ENCODE data around the gene PPP1R14D.

PPP1R14D gene

GRCh38 chr15:40815042-40815698 is 13.3 kb downstream of the PPP1R14D start:
- no peak overlapping the region for H3K27ac ChIP-seq (ENCODE audit: low read depth, low read length)
- peaks cover 33% of the 10 kb centered on the region for H3K36me3 ChIP-seq (ENCODE audit: control insufficient read depth, insufficient read depth, low read length)
- H3K9me3 ChIP-seq (ENCODE audit: control insufficient read depth, insufficient read depth, low read length), result no peaks in the 10 kb centered on the region
- H3K4me1 ChIP-seq (ENCODE audit: control insufficient read depth, insufficient read depth, low read length), result no peaks in the 10 kb centered on the region
- no peak overlapping the region for H3K4me3 ChIP-seq (ENCODE audit: low read depth, low read length)
- H3K27me3 ChIP-seq (ENCODE audit: control insufficient read depth, insufficient read depth, low read length), result no peaks in the 10 kb centered on the region
- H3K9ac ChIP-seq (ENCODE audit: low read depth, low read length), result no peak overlapping the region

- no peak overlapping the region for H3K9ac ChIP-seq (ENCODE audit: low read depth, low read length)
- H3K27me3 ChIP-seq (ENCODE audit: control insufficient read depth, insufficient read depth, low read length), result no peaks in the 10 kb centered on the region
Observed at GRCh38 chr15:40812721-40813425, 15.6 kb downstream of the PPP1R14D start.

GRCh38 chr15:40808861-40809450 is 19.6 kb downstream of the PPP1R14D start:
- Histone ChIP-seq H3K4me3 (ENCODE audit: low read depth, low read length) (no peak overlapping the region), H3K36me3 (ENCODE audit: control insufficient read depth, insufficient read depth, low read length) (peaks cover 25% of the 10 kb centered on the region), H3K9ac (ENCODE audit: low read depth, low read length) (no peak overlapping the region), H3K4me1 (ENCODE audit: control insufficient read depth, insufficient read depth, low read length) (peaks cover 4% of the 10 kb centered on the region), H3K27ac (ENCODE audit: low read depth, low read length) (no peak overlapping the region), H3K27me3 (ENCODE audit: control insufficient read depth, insufficient read depth, low read length) (no peaks in the 10 kb centered on the region), H3K9me3 (ENCODE audit: control insufficient read depth, insufficient read depth, low read length) (no peaks in the 10 kb centered on the region)

More at GRCh38 chr15:40812721-40813425, 15.6 kb downstream of the PPP1R14D start:
- Histone ChIP-seq H3K4me1 (ENCODE audit: control insufficient read depth, insufficient read depth, low read length) (no peaks in the 10 kb centered on the region), H3K27ac (ENCODE audit: low read depth, low read length) (no peak overlapping the region), H3K9me3 (ENCODE audit: control insufficient read depth, insufficient read depth, low read length) (no peaks in the 10 kb centered on the region), H3K36me3 (ENCODE audit: control insufficient read depth, insufficient read depth, low read length) (peaks cover 34% of the 10 kb centered on the region), H3K4me3 (ENCODE audit: low read depth, low read length) (no peak overlapping the region)

GRCh38 chr15:40807888-40808461 is 20.5 kb downstream of the PPP1R14D start:
- Histone ChIP-seq H3K9ac (ENCODE audit: low read depth, low read length) (no peak overlapping the region; the same call in 1 of the 2 replicates), H3K4me1 (ENCODE audit: control insufficient read depth, insufficient read depth, low read length) (peaks cover 4% of the 10 kb centered on the region), H3K36me3 (ENCODE audit: control insufficient read depth, insufficient read depth, low read length) (peaks cover 16% of the 10 kb centered on the region), H3K27ac (ENCODE audit: low read depth, low read length) (no peak overlapping the region), H3K4me3 (ENCODE audit: low read depth, low read length) (peak overlapping the region; percentile 84), H3K27me3 (ENCODE audit: control insufficient read depth, insufficient read depth, low read length) (no peaks in the 10 kb centered on the region), H3K9me3 (ENCODE audit: control insufficient read depth, insufficient read depth, low read length) (no peaks in the 10 kb centered on the region)

GRCh38 chr15:40807028-40807887 is 21.2 kb downstream of the PPP1R14D start, which contains the start of the genes DNAJC17 and ZFYVE19:
TSS of gene DNAJC17 (minus strand) at chr15:40807473. CDS start at chr15:40807446, 27 bp downstream.
TSS of gene ZFYVE19 (plus strand) at chr15:40807089. CDS start at chr15:40807590, 501 bp downstream.
- H3K4me1 ChIP-seq (ENCODE audit: control insufficient read depth, insufficient read depth, low read length), result peaks cover 4% of the 10 kb centered on the region
- H3K27ac ChIP-seq (ENCODE audit: low read depth, low read length), result peak within 1 kb of the TSS; percentile 61
- peak within 1 kb of the TSS; percentile 84 for H3K4me3 ChIP-seq (ENCODE audit: low read depth, low read length)
- H3K36me3 ChIP-seq (ENCODE audit: control insufficient read depth, insufficient read depth, low read length), result peaks cover 16% of the 10 kb centered on the region
- no peaks in the 10 kb centered on the region for H3K27me3 ChIP-seq (ENCODE audit: control insufficient read depth, insufficient read depth, low read length)
- no peaks in the 10 kb centered on the region for H3K9me3 ChIP-seq (ENCODE audit: control insufficient read depth, insufficient read depth, low read length)
- peak within 1 kb of the TSS; percentile 61 for H3K9ac ChIP-seq (ENCODE audit: low read depth, low read length)

GRCh38 chr15:40806672-40807027 is 21.9 kb downstream of the PPP1R14D start:
- H3K27ac ChIP-seq (ENCODE audit: low read depth, low read length), result peak overlapping the region; percentile 61
- peaks cover 16% of the 10 kb centered on the region for H3K36me3 ChIP-seq (ENCODE audit: control insufficient read depth, insufficient read depth, low read length)
- peaks cover 4% of the 10 kb centered on the region for H3K4me1 ChIP-seq (ENCODE audit: control insufficient read depth, insufficient read depth, low read length)

GRCh38 chr15:40803688-40804087 is 24.8 kb downstream of the PPP1R14D start:
- no peaks in the 10 kb centered on the region; the same call in 1 of the 2 replicates for H3K36me3 ChIP-seq (ENCODE audit: control insufficient read depth, insufficient read depth, low read length)
- no peak overlapping the region for H3K27ac ChIP-seq (ENCODE audit: low read depth, low read length)
- no peaks in the 10 kb centered on the region for H3K27me3 ChIP-seq (ENCODE audit: control insufficient read depth, insufficient read depth, low read length)
- no peak overlapping the region for H3K9ac ChIP-seq (ENCODE audit: low read depth, low read length)
- H3K9me3 ChIP-seq (ENCODE audit: control insufficient read depth, insufficient read depth, low read length), result no peaks in the 10 kb centered on the region
- H3K4me1 ChIP-seq (ENCODE audit: control insufficient read depth, insufficient read depth, low read length), result peaks cover 11% of the 10 kb centered on the region
- H3K4me3 ChIP-seq (ENCODE audit: low read depth, low read length), result no peak overlapping the region

More at GRCh38 chr15:40806672-40807027, 21.9 kb downstream of the PPP1R14D start:
- Histone ChIP-seq H3K9me3 (ENCODE audit: control insufficient read depth, insufficient read depth, low read length) (no peaks in the 10 kb centered on the region), H3K27me3 (ENCODE audit: control insufficient read depth, insufficient read depth, low read length) (no peaks in the 10 kb centered on the region), H3K9ac (ENCODE audit: low read depth, low read length) (peak overlapping the region; percentile 61), H3K4me3 (ENCODE audit: low read depth, low read length) (peak overlapping the region; percentile 84)

GRCh38 chr15:40803076-40803475 is 25.4 kb downstream of the PPP1R14D start:
- Histone ChIP-seq H3K27me3 (ENCODE audit: control insufficient read depth, insufficient read depth, low read length) (no peaks in the 10 kb centered on the region), H3K9ac (ENCODE audit: low read depth, low read length) (no peak overlapping the region), H3K9me3 (ENCODE audit: control insufficient read depth, insufficient read depth, low read length) (no peaks in the 10 kb centered on the region), H3K4me1 (ENCODE audit: control insufficient read depth, insufficient read depth, low read length) (peaks cover 17% of the 10 kb centered on the region), H3K36me3 (ENCODE audit: control insufficient read depth, insufficient read depth, low read length) (no peaks in the 10 kb centered on the region; the same call in 1 of the 2 replicates), H3K27ac (ENCODE audit: low read depth, low read length) (no peak overlapping the region), H3K4me3 (ENCODE audit: low read depth, low read length) (no peak overlapping the region)

GRCh38 chr15:40799523-40799922 is 29.0 kb downstream of the PPP1R14D start:
- Histone ChIP-seq H3K9ac (ENCODE audit: low read depth, low read length) (no peak overlapping the region), H3K4me3 (ENCODE audit: low read depth, low read length) (no peak overlapping the region), H3K9me3 (ENCODE audit: control insufficient read depth, insufficient read depth, low read length) (no peaks in the 10 kb centered on the region), H3K4me1 (ENCODE audit: control insufficient read depth, insufficient read depth, low read length) (peaks cover 24% of the 10 kb centered on the region), H3K27ac (ENCODE audit: low read depth, low read length) (no peak overlapping the region), H3K27me3 (ENCODE audit: control insufficient read depth, insufficient read depth, low read length) (no peaks in the 10 kb centered on the region), H3K36me3 (ENCODE audit: control insufficient read depth, insufficient read depth, low read length) (no peaks in the 10 kb centered on the region; the same call in 1 of the 2 replicates)

GRCh38 chr15:40796512-40796911 is 32.0 kb downstream of the PPP1R14D start:
- Histone ChIP-seq H3K9ac (ENCODE audit: low read depth, low read length) (no peak overlapping the region), H3K36me3 (ENCODE audit: control insufficient read depth, insufficient read depth, low read length) (0 out of 2 replicates have a peak, but pooled peaks cover 3% of the 10 kb centered on the region), H3K9me3 (ENCODE audit: control insufficient read depth, insufficient read depth, low read length) (no peaks in the 10 kb centered on the region), H3K27ac (ENCODE audit: low read depth, low read length) (no peak overlapping the region), H3K4me1 (ENCODE audit: control insufficient read depth, insufficient read depth, low read length) (peaks cover 24% of the 10 kb centered on the region), H3K27me3 (ENCODE audit: control insufficient read depth, insufficient read depth, low read length) (no peaks in the 10 kb centered on the region), H3K4me3 (ENCODE audit: low read depth, low read length) (no peak overlapping the region)
